Measurements from ENCODE around the gene TUBB4B.

TUBB4B gene

GRCh38 chr9:137192859-137193258, 48.2 kb upstream of the TUBB4B start:
- Histone ChIP-seq H3K9me3 (ENCODE audit: insufficient read depth, low read length) (no peaks in the 10 kb centered on the region), H3K9ac (ENCODE audit: low read length) (no peak overlapping the region), H3K4me2 (ENCODE audit: low read depth, low read length, poor library complexity, severe bottlenecking) (no peak overlapping the region), H3K4me3 (ENCODE audit: insufficient read depth, low read length, poor library complexity, severe bottlenecking) (no peak overlapping the region), H3K27ac (ENCODE audit: low read depth, low read length) (no peak overlapping the region), H3K27me3 (ENCODE audit: low read length) (no peaks in the 10 kb centered on the region), H3K36me3 (ENCODE audit: low read length) (no peaks in the 10 kb centered on the region), H3K9me2 (replicated peaks; ENCODE audit: insufficient read depth, low read length) (no peaks in the 10 kb centered on the region), H4K20me1 (ENCODE audit: low read depth, low read length) (no peaks in the 10 kb centered on the region), H2AFZ (ENCODE audit: low read depth, low read length, severe bottlenecking) (no peak overlapping the region), H3K79me2 (ENCODE audit: insufficient read depth, low read length) (peaks cover 11% of the 10 kb centered on the region), H3F3A (ENCODE audit: insufficient read depth) (no peaks in the 10 kb centered on the region)
- TF ChIP-seq CTCF (IDR thresholded peaks at IDR 0.05; ENCODE audit: insufficient read depth, low read length, poor library complexity, severe bottlenecking) (no peak), EZH2phosphoT487 (conservative IDR thresholded peaks at IDR 0.05; ENCODE audit: low read length) (no peak)

GRCh38 chr9:137193771-137194170, 47.3 kb upstream of the TUBB4B start:
- H3K9ac ChIP-seq (ENCODE audit: low read length), result no peak overlapping the region
- H4K20me1 ChIP-seq (ENCODE audit: low read depth, low read length), result no peaks in the 10 kb centered on the region
- no peaks in the 10 kb centered on the region for H3K9me3 ChIP-seq (ENCODE audit: insufficient read depth, low read length)
- no peak overlapping the region for H3K4me2 ChIP-seq (ENCODE audit: low read depth, low read length, poor library complexity, severe bottlenecking)
- H3K27ac ChIP-seq (ENCODE audit: low read depth, low read length), result no peak overlapping the region
- H3K79me2 ChIP-seq (ENCODE audit: insufficient read depth, low read length), result peaks cover 6% of the 10 kb centered on the region; the same call in 1 of the 2 replicates
- no peaks in the 10 kb centered on the region for H3K9me2 ChIP-seq (replicated peaks; ENCODE audit: insufficient read depth, low read length)
- H2AFZ ChIP-seq (ENCODE audit: low read depth, low read length, severe bottlenecking), result no peak overlapping the region
- H3K4me3 ChIP-seq (ENCODE audit: insufficient read depth, low read length, poor library complexity, severe bottlenecking), result no peak overlapping the region
- H3K36me3 ChIP-seq (ENCODE audit: low read length), result no peaks in the 10 kb centered on the region
- no peaks in the 10 kb centered on the region for H3F3A ChIP-seq (ENCODE audit: insufficient read depth)
- TF ChIP-seq CTCF (IDR thresholded peaks at IDR 0.05; ENCODE audit: insufficient read depth, low read length, poor library complexity, severe bottlenecking), result no peak
- TF ChIP-seq EZH2phosphoT487 (conservative IDR thresholded peaks at IDR 0.05; ENCODE audit: low read length), result no peak
- H3K27me3 ChIP-seq (ENCODE audit: low read length), result no peaks in the 10 kb centered on the region

- Histone ChIP-seq H2AFZ (ENCODE audit: low read depth, low read length, severe bottlenecking) (no peak overlapping the region), H3K4me3 (ENCODE audit: insufficient read depth, low read length, poor library complexity, severe bottlenecking) (no peak overlapping the region), H3K27ac (ENCODE audit: low read depth, low read length) (no peak overlapping the region), H3K9ac (ENCODE audit: low read length) (no peak overlapping the region), H3F3A (ENCODE audit: insufficient read depth) (no peaks in the 10 kb centered on the region), H3K9me3 (ENCODE audit: insufficient read depth, low read length) (no peaks in the 10 kb centered on the region), H3K27me3 (ENCODE audit: low read length) (no peaks in the 10 kb centered on the region), H3K36me3 (ENCODE audit: low read length) (no peaks in the 10 kb centered on the region), H3K79me2 (ENCODE audit: insufficient read depth, low read length) (peaks cover 4% of the 10 kb centered on the region; the same call in 1 of the 2 replicates), H3K9me2 (replicated peaks; ENCODE audit: insufficient read depth, low read length) (no peaks in the 10 kb centered on the region), H4K20me1 (ENCODE audit: low read depth, low read length) (no peaks in the 10 kb centered on the region), H3K4me2 (ENCODE audit: low read depth, low read length, poor library complexity, severe bottlenecking) (no peak overlapping the region)
- no peak for TF ChIP-seq CTCF (IDR thresholded peaks at IDR 0.05; ENCODE audit: insufficient read depth, low read length, poor library complexity, severe bottlenecking)
- TF ChIP-seq EZH2phosphoT487 (conservative IDR thresholded peaks at IDR 0.05; ENCODE audit: low read length), result no peak
Measured at GRCh38 chr9:137194388-137194787, 46.7 kb upstream of the TUBB4B start.
